GM23338 (cell line): ENCODE data around the gene FN1. TPM values are rescaled to one million over a fixed set of nuclear protein-coding genes. Genes with fewer than 3 reads are reported as not detected.

Experiments used
- ATAC-seq: fragments of 200-7000 bp; cut with Tn5 transposase; 3 replicates; pipeline ENCODE4 v1.9.1; 2020
- DNase-seq: peaks from one replicate; pipeline ENCODE4 v3.0.0-alpha.2; 2015; ENCODE audit warnings: low spot score
- H2AFZ ChIP-seq: fragments of 200-600 bp; sonication (generic); 2 replicates; pipeline ENCODE4 v1.8.0; 2016; ENCODE audit warnings: antibody characterized with exemption, mild to moderate bottlenecking, moderate library complexity
- H3F3A ChIP-seq: fragments of 200-600 bp; sonication (generic); replicated peaks from 2 replicates; pipeline ENCODE4 v1.8.0; 2017; ENCODE audit warnings: antibody characterized with exemption, mixed run types, low read depth
- H3K27ac ChIP-seq: fragments of 200-600 bp; sonication (generic); 2 replicates; pipeline ENCODE4 v1.6.1; 2016; ENCODE audit warnings: low read depth
- H3K27me3 ChIP-seq: fragments of 200-600 bp; sonication (generic); 2 replicates; pipeline ENCODE4 v1.8.0; 2016; ENCODE audit warnings: mild to moderate bottlenecking, mixed run types, moderate library complexity; ENCODE audit not compliant: insufficient read depth
- H3K36me3 ChIP-seq: fragments of 200-600 bp; sonication (generic); 2 replicates; pipeline ENCODE4 v1.8.0; 2016; ENCODE audit warnings: mild to moderate bottlenecking; ENCODE audit not compliant: insufficient read depth
- H3K4me1 ChIP-seq: fragments of 200-600 bp; sonication (generic); 2 replicates; pipeline ENCODE4 v1.8.0; 2016; ENCODE audit warnings: mild to moderate bottlenecking, moderate library complexity; ENCODE audit not compliant: insufficient read depth
- H3K4me2 ChIP-seq: fragments of 200-600 bp; sonication (generic); 2 replicates; pipeline ENCODE4 v1.7.1; 2017; ENCODE audit warnings: mixed run types
- H3K4me3 ChIP-seq: fragments of 200-600 bp; sonication (generic); 2 replicates; pipeline ENCODE4 v1.6.1; 2016; ENCODE audit warnings: mixed run types
- H3K79me2 ChIP-seq: fragments of 200-600 bp; sonication (generic); replicated peaks from 2 replicates; pipeline ENCODE4 v1.8.0; 2017; ENCODE audit warnings: mild to moderate bottlenecking; ENCODE audit not compliant: insufficient read depth
- H3K9me2 ChIP-seq: fragments of 200-600 bp; sonication (generic); 2 replicates; pipeline ENCODE4 v1.8.0; 2017; ENCODE audit not compliant: insufficient read depth
- H4K20me1 ChIP-seq: fragments of 200-600 bp; sonication (generic); replicated peaks from 2 replicates; pipeline ENCODE4 v1.8.0; 2017; ENCODE audit warnings: mild to moderate bottlenecking; ENCODE audit not compliant: insufficient read depth
- H3K27ac Mint-ChIP-seq: 2 replicates; pipeline ENCODE4 v1.8.0; 2020; ENCODE audit warnings: inconsistent platforms, mild to moderate bottlenecking, moderate library complexity, mixed read lengths
- H3K27me3 Mint-ChIP-seq: 3 replicates; pipeline ENCODE4 v1.8.0; 2022; ENCODE audit warnings: low read depth, mild to moderate bottlenecking, moderate library complexity, mixed read lengths, inconsistent platforms; ENCODE audit not compliant: insufficient read depth, poor library complexity
- H3K36me3 Mint-ChIP-seq: 3 replicates; pipeline ENCODE4 v1.8.0; 2021; ENCODE audit warnings: low read depth, mild to moderate bottlenecking, inconsistent platforms, moderate library complexity, mixed read lengths
- H3K4me1 Mint-ChIP-seq: 3 replicates; pipeline ENCODE4 v1.8.0; 2020; ENCODE audit warnings: mild to moderate bottlenecking, inconsistent platforms, mixed read lengths
- H3K4me3 Mint-ChIP-seq: 3 replicates; pipeline ENCODE4 v1.8.0; 2021; ENCODE audit warnings: moderate library complexity, mild to moderate bottlenecking, inconsistent platforms, mixed read lengths
- H3K9me3 Mint-ChIP-seq: 3 replicates; pipeline ENCODE4 v1.8.0; 2020; ENCODE audit warnings: moderate library complexity, mild to moderate bottlenecking, inconsistent platforms, mixed read lengths
- CREB1 ChIP-seq: fragments of 250-450 bp; sonication (Bioruptor Pico); IDR thresholded peaks from 2 replicates; pipeline ENCODE4 v1.5.0; 2020; ENCODE audit warnings: low read depth, mild to moderate bottlenecking, moderate library complexity
- ETS1 ChIP-seq: IDR thresholded peaks from 2 replicates; pipeline ENCODE4 v1.6.1; 2016; ENCODE audit warnings: antibody characterized with exemption
- EZH2phosphoT487 ChIP-seq: fragments of 200-600 bp; sonication (generic); IDR thresholded peaks from one replicate; pipeline ENCODE4 v1.8.1; 2018; ENCODE audit warnings: antibody characterized with exemption; ENCODE audit not compliant: unreplicated experiment
- JUNB ChIP-seq: IDR thresholded peaks from one replicate; pipeline ENCODE4 v1.6.1; 2016; ENCODE audit warnings: antibody characterized with exemption; ENCODE audit not compliant: unreplicated experiment
- NANOG ChIP-seq: IDR thresholded peaks from 2 replicates; pipeline ENCODE4 v1.6.1; 2016; ENCODE audit warnings: antibody characterized with exemption, borderline replicate concordance
- POLR2AphosphoS5 ChIP-seq: IDR thresholded peaks from 2 replicates; pipeline ENCODE4 v1.6.1; 2016; ENCODE audit warnings: antibody characterized with exemption, low read depth
- STAT1 ChIP-seq: IDR thresholded peaks from one replicate; pipeline ENCODE4 v1.6.1; 2016; ENCODE audit warnings: antibody characterized with exemption; ENCODE audit not compliant: unreplicated experiment
- ZNF114 ChIP-seq: fragments of 250-450 bp; sonication (Bioruptor Pico); IDR thresholded peaks from 2 replicates; pipeline ENCODE4 v1.5.0; 2020; ENCODE audit warnings: mild to moderate bottlenecking, moderate library complexity
- ZNF331 ChIP-seq: fragments of 250-450 bp; sonication (Bioruptor Pico); IDR thresholded peaks from 2 replicates; pipeline ENCODE4 v1.5.0; 2020; ENCODE audit warnings: low read depth, mild to moderate bottlenecking, moderate library complexity
- polyA plus RNA-seq: library from polyadenylated mRNA; unstranded; fragments of >200 nt; fragmentation: Nextera tagmentation; extraction: Ambion mirVana; gene quantifications from 2 replicates; pipeline ENCODE4 v1.2.1, GENCODE V29; 2016
- total RNA-seq: library from RNA; depleted of rRNA; stranded (reverse); fragments of >200 nt; shearing (Covaris generic); gene quantifications from 2 replicates; pipeline ENCODE4 v1.2.3, GENCODE V29; 2014
- TF ChIP-seq, protein P1 (sequence below): IDR thresholded peaks from one replicate; pipeline ENCODE4 v1.6.1; 2018; ENCODE audit warnings: antibody characterized with exemption; ENCODE audit not compliant: unreplicated experiment
- TF ChIP-seq, protein P2 (sequence below), 2 experiments: fragments of 200-600 bp in 1 of 2; sonication (generic) in 1 of 2; conservative IDR thresholded peaks; 2 replicates each; pipeline versions ENCODE4 v1.5.1 to v1.6.1; 2016 to 2017; ENCODE audit warnings: antibody characterized with exemption in 2 of 2, low read depth in 2 of 2, mild to moderate bottlenecking in 2 of 2, moderate library complexity in 1 of 2

The FN1 gene
- total and polyA plus RNA-seq, 2 experiments from 2014 or later, result 79.6 to 255 TPM

DNA sequence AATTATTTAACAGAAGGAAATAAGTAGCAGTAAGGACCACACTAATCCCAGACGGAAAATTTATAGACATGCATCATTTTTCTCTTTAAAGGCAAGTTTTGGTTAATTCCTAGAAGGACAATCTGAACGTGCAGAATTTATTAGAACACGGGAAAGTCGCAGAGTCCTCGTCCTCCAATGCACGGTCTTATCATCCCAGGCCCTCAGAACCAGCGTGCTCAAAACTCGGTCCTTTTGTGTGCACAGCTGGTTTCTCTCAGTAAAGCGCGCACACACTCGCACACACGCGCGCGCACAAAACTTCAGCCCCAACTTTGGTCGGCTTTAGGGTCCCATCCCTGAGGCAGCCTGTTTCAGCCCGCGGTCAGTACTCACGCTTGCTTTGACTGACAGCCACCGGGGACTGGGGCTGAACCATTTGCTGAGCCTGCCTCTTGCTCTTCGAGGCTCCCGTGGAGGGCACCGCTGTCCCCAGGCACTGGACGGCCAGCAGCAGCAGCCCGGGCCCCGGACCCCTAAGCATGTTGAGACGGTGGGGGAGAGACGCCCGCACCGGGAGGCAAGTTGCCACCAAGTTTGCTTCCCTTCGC lies 493 bp downstream of the FN1 start (continued):
- no peak for TF ChIP-seq ETS1
- TF ChIP-seq ZNF331 (CRISPR knock-in tag), result no peak
- TF ChIP-seq, protein P1, sequence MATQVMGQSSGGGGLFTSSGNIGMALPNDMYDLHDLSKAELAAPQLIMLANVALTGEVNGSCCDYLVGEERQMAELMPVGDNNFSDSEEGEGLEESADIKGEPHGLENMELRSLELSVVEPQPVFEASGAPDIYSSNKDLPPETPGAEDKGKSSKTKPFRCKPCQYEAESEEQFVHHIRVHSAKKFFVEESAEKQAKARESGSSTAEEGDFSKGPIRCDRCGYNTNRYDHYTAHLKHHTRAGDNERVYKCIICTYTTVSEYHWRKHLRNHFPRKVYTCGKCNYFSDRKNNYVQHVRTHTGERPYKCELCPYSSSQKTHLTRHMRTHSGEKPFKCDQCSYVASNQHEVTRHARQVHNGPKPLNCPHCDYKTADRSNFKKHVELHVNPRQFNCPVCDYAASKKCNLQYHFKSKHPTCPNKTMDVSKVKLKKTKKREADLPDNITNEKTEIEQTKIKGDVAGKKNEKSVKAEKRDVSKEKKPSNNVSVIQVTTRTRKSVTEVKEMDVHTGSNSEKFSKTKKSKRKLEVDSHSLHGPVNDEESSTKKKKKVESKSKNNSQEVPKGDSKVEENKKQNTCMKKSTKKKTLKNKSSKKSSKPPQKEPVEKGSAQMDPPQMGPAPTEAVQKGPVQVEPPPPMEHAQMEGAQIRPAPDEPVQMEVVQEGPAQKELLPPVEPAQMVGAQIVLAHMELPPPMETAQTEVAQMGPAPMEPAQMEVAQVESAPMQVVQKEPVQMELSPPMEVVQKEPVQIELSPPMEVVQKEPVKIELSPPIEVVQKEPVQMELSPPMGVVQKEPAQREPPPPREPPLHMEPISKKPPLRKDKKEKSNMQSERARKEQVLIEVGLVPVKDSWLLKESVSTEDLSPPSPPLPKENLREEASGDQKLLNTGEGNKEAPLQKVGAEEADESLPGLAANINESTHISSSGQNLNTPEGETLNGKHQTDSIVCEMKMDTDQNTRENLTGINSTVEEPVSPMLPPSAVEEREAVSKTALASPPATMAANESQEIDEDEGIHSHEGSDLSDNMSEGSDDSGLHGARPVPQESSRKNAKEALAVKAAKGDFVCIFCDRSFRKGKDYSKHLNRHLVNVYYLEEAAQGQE, result no peak
- TF ChIP-seq POLR2AphosphoS5, result no peak
- no peak for TF ChIP-seq JUNB
- TF ChIP-seq NANOG, result no peak
- TF ChIP-seq, protein P2, sequence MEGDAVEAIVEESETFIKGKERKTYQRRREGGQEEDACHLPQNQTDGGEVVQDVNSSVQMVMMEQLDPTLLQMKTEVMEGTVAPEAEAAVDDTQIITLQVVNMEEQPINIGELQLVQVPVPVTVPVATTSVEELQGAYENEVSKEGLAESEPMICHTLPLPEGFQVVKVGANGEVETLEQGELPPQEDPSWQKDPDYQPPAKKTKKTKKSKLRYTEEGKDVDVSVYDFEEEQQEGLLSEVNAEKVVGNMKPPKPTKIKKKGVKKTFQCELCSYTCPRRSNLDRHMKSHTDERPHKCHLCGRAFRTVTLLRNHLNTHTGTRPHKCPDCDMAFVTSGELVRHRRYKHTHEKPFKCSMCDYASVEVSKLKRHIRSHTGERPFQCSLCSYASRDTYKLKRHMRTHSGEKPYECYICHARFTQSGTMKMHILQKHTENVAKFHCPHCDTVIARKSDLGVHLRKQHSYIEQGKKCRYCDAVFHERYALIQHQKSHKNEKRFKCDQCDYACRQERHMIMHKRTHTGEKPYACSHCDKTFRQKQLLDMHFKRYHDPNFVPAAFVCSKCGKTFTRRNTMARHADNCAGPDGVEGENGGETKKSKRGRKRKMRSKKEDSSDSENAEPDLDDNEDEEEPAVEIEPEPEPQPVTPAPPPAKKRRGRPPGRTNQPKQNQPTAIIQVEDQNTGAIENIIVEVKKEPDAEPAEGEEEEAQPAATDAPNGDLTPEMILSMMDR (conservative IDR thresholded peaks at IDR 0.05; ENCODE audit: low read depth in 2 of 2), result no peak
- no peak for TF ChIP-seq CREB1 (CRISPR knock-in tag)

DNA sequence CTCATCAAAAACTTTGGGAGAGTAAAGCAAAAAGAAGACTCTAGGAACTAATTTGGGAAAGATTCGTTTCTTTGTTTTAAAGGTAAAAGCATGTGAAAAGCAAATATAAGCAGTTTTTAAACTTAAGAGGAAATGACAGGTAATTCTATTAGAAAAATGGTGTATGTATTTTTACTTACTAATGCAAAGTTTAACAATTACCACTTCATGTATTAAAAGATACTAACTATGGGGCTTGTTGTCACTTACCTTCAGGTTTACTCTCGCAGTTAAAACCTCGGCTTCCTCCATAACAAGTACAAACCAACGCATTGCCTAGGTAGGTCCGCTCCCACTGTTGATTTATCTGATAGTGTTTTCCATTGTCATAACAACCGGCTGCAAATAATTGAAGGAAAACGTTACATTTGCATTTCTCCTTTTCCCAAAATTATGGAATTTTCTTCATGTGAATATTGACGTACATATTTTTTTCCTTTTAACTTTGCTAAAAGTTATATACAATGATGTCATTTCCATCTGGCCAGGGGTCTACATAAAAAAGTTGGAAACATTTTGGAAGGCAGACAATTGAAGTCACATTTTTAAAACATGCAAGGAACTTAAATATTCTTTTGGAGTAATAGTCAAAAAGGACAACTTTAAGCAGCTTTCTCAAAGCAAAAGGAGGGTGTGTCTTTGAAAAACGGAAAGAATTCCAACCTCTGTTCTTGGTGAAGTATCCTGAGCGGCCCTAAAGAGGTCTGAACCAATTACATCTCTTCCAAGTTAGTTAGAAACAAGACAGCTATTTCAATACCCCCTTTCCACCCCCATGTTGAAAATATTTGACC lies 1.2 kb downstream of the FN1 start:
- Histone ChIP-seq H3F3A (no peaks in the 10 kb centered on the region), H3K79me2 (peaks cover 7% of the 10 kb centered on the region; the same call in 1 of the 2 replicates), H3K4me3 (peak overlapping the region; percentile 87), H3K27me3 (no peaks in the 10 kb centered on the region), H3K4me1 (peaks cover 18% of the 10 kb centered on the region), H4K20me1 (no peaks in the 10 kb centered on the region), H3K9me2 (no peaks in the 10 kb centered on the region), H3K4me2 (peak overlapping the region; percentile 88), H3K27ac (no peak overlapping the region), H3K36me3 (peaks cover 27% of the 10 kb centered on the region), H2AFZ (no peak overlapping the region)
- DNase-seq, result peak; percentile 22
- no peak for ATAC-seq
- H3K27ac Mint-ChIP-seq, result no peak overlapping the region
- no peak for TF ChIP-seq EZH2phosphoT487
- TF ChIP-seq CREB1 (CRISPR knock-in tag), result no peak
- TF ChIP-seq ZNF114 (CRISPR knock-in tag), result no peak
- TF ChIP-seq STAT1, result no peak
- TF ChIP-seq POLR2AphosphoS5, result no peak
- no peak for TF ChIP-seq JUNB
- no peaks in the 10 kb centered on the region for H3K9me3 Mint-ChIP-seq
- H3K4me1 Mint-ChIP-seq, result peaks cover 29% of the 10 kb centered on the region
- peak overlapping the region; percentile 76 for H3K4me3 Mint-ChIP-seq
- peaks cover 22% of the 10 kb centered on the region for H3K36me3 Mint-ChIP-seq
- H3K27me3 Mint-ChIP-seq, result peaks cover 8% of the 10 kb centered on the region
